Neuronal stem cell (in vitro differentiated cells): Measurements from ENCODE around the gene TMEM127.

Source experiments
- DNase-seq: peaks from one replicate; pipeline ENCODE4 v3.0.0-alpha.2; 2013; ENCODE audit warnings: low spot score
- H2AFZ ChIP-seq: one replicate; pipeline ENCODE4 v1.6.1; 2013; ENCODE audit warnings: mild to moderate bottlenecking, low read length, inconsistent platforms
- H2AK5ac ChIP-seq: 2 replicates; pipeline ENCODE4 v1.6.1; 2013; ENCODE audit warnings: low read depth, mild to moderate bottlenecking, inconsistent platforms, low read length, moderate library complexity, mixed read lengths
- H2BK120ac ChIP-seq: 2 replicates; pipeline ENCODE4 v1.6.1; 2013; ENCODE audit warnings: low read depth, mild to moderate bottlenecking, inconsistent platforms, low read length, moderate library complexity, mixed read lengths
- H2BK12ac ChIP-seq: one replicate; pipeline ENCODE4 v1.6.1; 2013; ENCODE audit warnings: low read length, inconsistent platforms
- H2BK15ac ChIP-seq: 2 replicates; pipeline ENCODE4 v1.6.1; 2013; ENCODE audit warnings: mild to moderate bottlenecking, low read length, inconsistent platforms, mixed read lengths
- H2BK5ac ChIP-seq: one replicate; pipeline ENCODE4 v1.6.1; 2013; ENCODE audit warnings: inconsistent platforms, mild to moderate bottlenecking, low read length, moderate library complexity
- H3K14ac ChIP-seq: one replicate; pipeline ENCODE4 v1.6.1; 2013; ENCODE audit warnings: low read length, inconsistent platforms
- H3K18ac ChIP-seq: 2 replicates; pipeline ENCODE4 v1.6.1; 2013; ENCODE audit warnings: low read length, inconsistent platforms
- H3K23ac ChIP-seq: 2 replicates; pipeline ENCODE4 v1.6.1; 2013; ENCODE audit warnings: low read depth, mild to moderate bottlenecking, mixed read lengths, low read length, inconsistent platforms; ENCODE audit not compliant: poor library complexity
- H3K27ac ChIP-seq: replicated peaks from 3 replicates; pipeline ENCODE4 v1.5.1; 2013; ENCODE audit warnings: low read length, inconsistent platforms
- H3K27me3 ChIP-seq, 3 experiments: 2 replicates each; pipeline ENCODE4 v1.6.1; 2013; ENCODE audit warnings: low read length in 3 of 3, mild to moderate bottlenecking in 2 of 3, inconsistent platforms in 1 of 3, low read depth in 1 of 3, mixed read lengths in 1 of 3, moderate library complexity in 1 of 3; ENCODE audit not compliant: control insufficient read depth in 3 of 3, insufficient read depth in 3 of 3
- H3K36me3 ChIP-seq, 2 donors: replicated peaks in 1 of 2; 2 replicates each; pipeline ENCODE4 v1.6.1; 2013; ENCODE audit warnings: low read length in 2 of 2; ENCODE audit not compliant: control insufficient read depth in 2 of 2, insufficient read depth in 2 of 2
- H3K4ac ChIP-seq: 2 replicates; pipeline ENCODE4 v1.6.1; 2013; ENCODE audit warnings: inconsistent platforms, mild to moderate bottlenecking, low read length, moderate library complexity
- H3K4me1 ChIP-seq, 2 donors: 1 replicate in 1 of 2; 2 replicates in 1 of 2; pipeline ENCODE4 v1.6.1; 2013; ENCODE audit warnings: low read length in 2 of 2, low read depth in 1 of 2; ENCODE audit not compliant: control insufficient read depth in 2 of 2, insufficient read depth in 1 of 2
- H3K4me2 ChIP-seq: one replicate; pipeline ENCODE4 v1.6.1; 2013; ENCODE audit warnings: mild to moderate bottlenecking, low read length, inconsistent platforms; ENCODE audit not compliant: insufficient read depth, poor library complexity, severe bottlenecking
- H3K4me3 ChIP-seq, 2 donors: 2 replicates each; pipeline ENCODE4 v1.5.1; 2013; ENCODE audit warnings: low read length in 2 of 2, mild to moderate bottlenecking in 2 of 2, inconsistent platforms in 1 of 2, moderate library complexity in 1 of 2
- H3K79me1 ChIP-seq: one replicate; pipeline ENCODE4 v1.6.1; 2013; ENCODE audit warnings: low read depth, mild to moderate bottlenecking, inconsistent platforms, low read length, moderate library complexity
- H3K9ac ChIP-seq: one replicate; pipeline ENCODE4 v1.6.1; 2013; ENCODE audit warnings: mild to moderate bottlenecking, low read depth, low read length, inconsistent platforms; ENCODE audit not compliant: poor library complexity
- H3K9me3 ChIP-seq, 2 donors: replicated peaks in 1 of 2; 2 replicates each; pipeline versions ENCODE3 to v1.6.1; 2013; ENCODE audit warnings: low read length in 2 of 2, mild to moderate bottlenecking in 2 of 2, inconsistent platforms in 1 of 2, low read depth in 1 of 2, mixed read lengths in 1 of 2, moderate library complexity in 1 of 2; ENCODE audit not compliant: control insufficient read depth in 2 of 2, insufficient read depth in 1 of 2
- H4K8ac ChIP-seq: one replicate; pipeline ENCODE4 v1.6.1; 2013; ENCODE audit warnings: low read depth, mild to moderate bottlenecking, inconsistent platforms, low read length, moderate library complexity
- H4K91ac ChIP-seq: one replicate; pipeline ENCODE4 v1.6.1; 2013; ENCODE audit warnings: low read length, low read depth, mild to moderate bottlenecking, inconsistent platforms; ENCODE audit not compliant: poor library complexity
- WGBS, 2 donors: extraction: QIAGEN DNeasy Blood & Tissue Kit; methylation state at CpG; one replicate each; pipeline ENCODE4 v1.1.7; 2013; ENCODE audit warnings: missing lambda C conversion rate in 2 of 2, mixed read lengths in 1 of 2; ENCODE audit not compliant: insufficient read length in 2 of 2, insufficient replicate concordance in 1 of 2; ENCODE audit errors: extremely low coverage in 2 of 2; 5-methylcytosine and 5-hydroxymethylcytosine counted together

The TMEM127 gene

GRCh38 chr2:96214554-96214953, 51.2 kb downstream of the TMEM127 start:
- Histone ChIP-seq H4K91ac (no peak overlapping the region), H3K27ac (no peak overlapping the region), H3K9me3 (peaks cover 0 to 2% of the 10 kb centered on the region in 2 donors), H2BK15ac (no peak overlapping the region), H4K8ac (no peak overlapping the region), H3K9ac (no peak overlapping the region), H3K4me3 (no peak overlapping the region), H2BK120ac (no peak overlapping the region), H3K14ac (no peak overlapping the region), H3K79me1 (peaks cover 2% of the 10 kb centered on the region), H3K4ac (no peak overlapping the region), H3K23ac (no peak overlapping the region), H2BK12ac (no peak overlapping the region), H3K27me3 (no peaks in the 10 kb centered on the region), H2BK5ac (no peak overlapping the region), H3K18ac (no peak overlapping the region), H3K36me3 (peaks cover 0 to 10% of the 10 kb centered on the region in 2 donors), H2AFZ (no peak overlapping the region), H3K4me2 (no peak overlapping the region), H3K4me1 (peaks cover 2 to 4% of the 10 kb centered on the region in 2 donors), H2AK5ac (no peak overlapping the region)
- no peak for DNase-seq
- no CpG with 5 or more reads among the region's 4 CpGs for WGBS, 2 donors

- no peak for DNase-seq
- H2BK120ac ChIP-seq, result no peak overlapping the region
- no peak overlapping the region for H3K18ac ChIP-seq
- no peak overlapping the region for H3K23ac ChIP-seq
- H3K27me3 ChIP-seq, result no peaks in the 10 kb centered on the region
- H3K79me1 ChIP-seq, result peaks cover 2% of the 10 kb centered on the region
- H3K4me3 ChIP-seq, result no peak overlapping the region
- no peak overlapping the region for H3K4ac ChIP-seq
- peaks cover 5 to 6% of the 10 kb centered on the region in 2 donors for H3K4me1 ChIP-seq
- H4K91ac ChIP-seq, result no peak overlapping the region
- no peak overlapping the region for H3K14ac ChIP-seq
- no peak overlapping the region for H2AFZ ChIP-seq
- no peak overlapping the region for H2BK12ac ChIP-seq
- H3K27ac ChIP-seq, result no peak overlapping the region
- H2BK15ac ChIP-seq, result no peak overlapping the region
- H3K4me2 ChIP-seq, result no peak overlapping the region
- no peak overlapping the region for H4K8ac ChIP-seq
- H2AK5ac ChIP-seq, result no peak overlapping the region
- no peak overlapping the region for H3K9ac ChIP-seq
- WGBS, 2 donors, result no CpG with 5 or more reads among the region's 12 CpGs
- peaks cover 0 to 2% of the 10 kb centered on the region in 2 donors for H3K9me3 ChIP-seq
- H3K36me3 ChIP-seq, result peaks cover 0 to 10% of the 10 kb centered on the region in 2 donors
- H2BK5ac ChIP-seq, result no peak overlapping the region
Measured at GRCh38 chr2:96213379-96213778, 52.4 kb downstream of the TMEM127 start.

DNA sequence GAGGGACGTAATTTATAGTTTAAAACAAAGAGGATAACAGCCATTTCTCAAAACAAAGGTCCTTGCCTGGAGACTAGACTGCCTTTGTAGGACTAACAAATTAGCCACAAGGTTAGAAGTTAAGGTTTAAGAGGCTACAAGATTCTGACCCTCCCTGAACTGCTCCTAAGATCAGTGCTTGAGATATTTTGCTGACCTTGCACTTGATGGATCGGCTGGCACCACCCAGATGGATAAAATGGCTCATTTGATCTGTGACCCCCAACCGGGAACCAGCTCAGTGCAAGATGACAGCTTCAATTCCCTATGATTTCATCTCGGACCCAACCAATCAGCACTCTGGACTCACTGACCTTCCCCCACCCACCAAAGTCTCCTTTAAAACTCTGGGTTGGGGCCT, 53.5 kb downstream of the TMEM127 start:
- H4K8ac ChIP-seq, result no peak overlapping the region
- H2BK15ac ChIP-seq, result no peak overlapping the region
- no peak overlapping the region for H3K9ac ChIP-seq
- peaks cover 2% of the 10 kb centered on the region for H3K79me1 ChIP-seq
- peaks cover 0 to 10% of the 10 kb centered on the region in 2 donors for H3K36me3 ChIP-seq
- no peak for DNase-seq
- H3K18ac ChIP-seq, result no peak overlapping the region
- H3K4me2 ChIP-seq, result no peak overlapping the region
- H2AK5ac ChIP-seq, result no peak overlapping the region
- no peak overlapping the region for H2BK5ac ChIP-seq
- no peak overlapping the region for H3K4me3 ChIP-seq
- no peak overlapping the region for H3K4ac ChIP-seq
- H3K14ac ChIP-seq, result no peak overlapping the region
- no peak overlapping the region for H3K23ac ChIP-seq
- no peak overlapping the region for H2AFZ ChIP-seq
- H2BK12ac ChIP-seq, result no peak overlapping the region
- no peak overlapping the region for H2BK120ac ChIP-seq
- no peak overlapping the region for H4K91ac ChIP-seq
- H3K9me3 ChIP-seq, result peaks cover 0 to 2% of the 10 kb centered on the region in 2 donors
- no peak overlapping the region for H3K27ac ChIP-seq
- H3K27me3 ChIP-seq, result no peaks in the 10 kb centered on the region
- peaks cover 6% of the 10 kb centered on the region in 2 donors for H3K4me1 ChIP-seq
- no CpG with 5 or more reads among the region's 4 CpGs for WGBS, 2 donors

DNA sequence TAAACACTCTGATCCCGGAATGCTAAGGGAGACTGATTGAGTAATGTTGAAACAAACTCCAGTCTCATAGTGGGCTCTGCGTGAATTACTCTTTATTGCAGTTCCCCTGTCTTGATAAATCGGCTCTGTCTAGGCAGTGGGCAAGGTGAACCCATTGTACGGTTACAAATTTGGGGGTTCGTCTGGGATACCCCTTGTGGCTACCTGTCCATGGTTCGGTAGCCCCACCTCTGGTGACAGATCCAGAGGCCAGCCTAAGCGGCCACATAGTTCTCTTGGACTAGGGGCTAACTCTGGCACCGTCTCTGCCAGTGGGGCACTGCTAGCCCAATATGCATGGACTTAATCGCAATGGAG, 56.1 kb downstream of the TMEM127 start:
- WGBS, 2 donors, result no CpG with 5 or more reads among the region's 9 CpGs
- Histone ChIP-seq H2AFZ (peak overlapping the region; percentile 91), H3K4me3 (peak overlapping the region in 1 of 2 donors; percentile 70)

More for the DNA sequence above, 56.1 kb downstream of the TMEM127 start:
- no peak for DNase-seq
- no peak overlapping the region for H3K27ac ChIP-seq
- H3K4me2 ChIP-seq, result peak overlapping the region; percentile 48
- peaks cover 0 to 27% of the 10 kb centered on the region in 2 donors for H3K36me3 ChIP-seq
- no peak overlapping the region for H3K23ac ChIP-seq
- no peak overlapping the region for H3K18ac ChIP-seq
- no peak overlapping the region for H3K9ac ChIP-seq
- peak overlapping the region; percentile 6 for H2AK5ac ChIP-seq
- H3K79me1 ChIP-seq, result peaks cover 2% of the 10 kb centered on the region
- no peak overlapping the region for H2BK15ac ChIP-seq
- H4K8ac ChIP-seq, result no peak overlapping the region
- H2BK5ac ChIP-seq, result no peak overlapping the region
- no peak overlapping the region for H2BK120ac ChIP-seq
- peaks cover 9 to 18% of the 10 kb centered on the region in 2 donors for H3K4me1 ChIP-seq
- no peaks in the 10 kb centered on the region for H3K9me3 ChIP-seq
- no peak overlapping the region for H3K4ac ChIP-seq
- no peaks in the 10 kb centered on the region for H3K27me3 ChIP-seq
- H2BK12ac ChIP-seq, result no peak overlapping the region
- no peak overlapping the region for H3K14ac ChIP-seq
- H4K91ac ChIP-seq, result no peak overlapping the region
